HFF-Myc (cell line): ENCODE results near the gene ARL6.

Experiments used
- DNase-seq: peaks from one replicate; pipeline ENCODE4 v3.0.0-alpha.2; 2011; ENCODE audit warnings: low read depth; ENCODE audit errors: extremely low read depth
- H3K4me3 ChIP-seq: replicated peaks from 2 replicates; pipeline ENCODE4 v1.5.1; 2011; ENCODE audit warnings: low read depth, mild to moderate bottlenecking, control low read depth, low read length
- TF ChIP-seq, protein P1 (sequence below): IDR thresholded peaks from 2 replicates; pipeline ENCODE4 v1.5.1; 2012; ENCODE audit warnings: mild to moderate bottlenecking, low read depth, low read length, control low read depth; ENCODE audit errors: missing control alignments

ARL6 gene, protein sequence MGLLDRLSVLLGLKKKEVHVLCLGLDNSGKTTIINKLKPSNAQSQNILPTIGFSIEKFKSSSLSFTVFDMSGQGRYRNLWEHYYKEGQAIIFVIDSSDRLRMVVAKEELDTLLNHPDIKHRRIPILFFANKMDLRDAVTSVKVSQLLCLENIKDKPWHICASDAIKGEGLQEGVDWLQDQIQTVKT

GRCh38 chr3:97764407-97765238 is at the start of gene ARL6:
Gene ARL6, plus strand, starts transcription at chr3:97764758. Its CDS starts 3,350 bp downstream, at chr3:97768108.
- DNase-seq: peak; percentile 55
- H3K4me3 ChIP-seq: peak within 1 kb of the TSS; percentile 86
- TF ChIP-seq, protein P1, sequence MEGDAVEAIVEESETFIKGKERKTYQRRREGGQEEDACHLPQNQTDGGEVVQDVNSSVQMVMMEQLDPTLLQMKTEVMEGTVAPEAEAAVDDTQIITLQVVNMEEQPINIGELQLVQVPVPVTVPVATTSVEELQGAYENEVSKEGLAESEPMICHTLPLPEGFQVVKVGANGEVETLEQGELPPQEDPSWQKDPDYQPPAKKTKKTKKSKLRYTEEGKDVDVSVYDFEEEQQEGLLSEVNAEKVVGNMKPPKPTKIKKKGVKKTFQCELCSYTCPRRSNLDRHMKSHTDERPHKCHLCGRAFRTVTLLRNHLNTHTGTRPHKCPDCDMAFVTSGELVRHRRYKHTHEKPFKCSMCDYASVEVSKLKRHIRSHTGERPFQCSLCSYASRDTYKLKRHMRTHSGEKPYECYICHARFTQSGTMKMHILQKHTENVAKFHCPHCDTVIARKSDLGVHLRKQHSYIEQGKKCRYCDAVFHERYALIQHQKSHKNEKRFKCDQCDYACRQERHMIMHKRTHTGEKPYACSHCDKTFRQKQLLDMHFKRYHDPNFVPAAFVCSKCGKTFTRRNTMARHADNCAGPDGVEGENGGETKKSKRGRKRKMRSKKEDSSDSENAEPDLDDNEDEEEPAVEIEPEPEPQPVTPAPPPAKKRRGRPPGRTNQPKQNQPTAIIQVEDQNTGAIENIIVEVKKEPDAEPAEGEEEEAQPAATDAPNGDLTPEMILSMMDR: no peak

GRCh38 chr3:97719156-97719821 is 45.3 kb upstream of the ARL6 start:
- peak; percentile 17 for DNase-seq
- no peak overlapping the region for H3K4me3 ChIP-seq
- TF ChIP-seq, protein P1: peak; percentile 96

- DNase-seq: no peak
- TF ChIP-seq, protein P1: no peak
- H3K4me3 ChIP-seq: no peak overlapping the region
These were observed 44.1 kb upstream of the ARL6 start for GRCh38 chr3:97720417-97720816.

DNA sequence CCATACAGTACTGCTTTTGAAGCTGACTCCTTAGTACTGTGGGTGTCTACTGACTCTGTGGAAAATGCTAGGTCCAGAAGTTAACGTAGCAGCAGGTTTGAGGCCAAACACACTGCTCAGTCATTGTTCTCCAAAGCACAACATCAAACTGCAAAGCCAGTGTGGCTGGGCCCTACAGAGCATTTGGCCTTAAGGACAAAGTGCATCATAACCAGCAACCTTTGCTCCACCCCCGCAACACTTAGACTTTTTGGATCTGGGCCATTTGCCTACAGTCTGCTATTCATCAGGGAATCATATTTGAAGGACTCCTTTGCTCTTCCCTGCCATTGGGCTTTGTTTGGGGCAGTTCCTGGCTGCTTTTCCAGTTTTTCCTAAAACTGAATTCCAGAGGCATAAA is 43.1 kb upstream of the ARL6 start:
- DNase-seq: no peak
- TF ChIP-seq, protein P1: no peak
- H3K4me3 ChIP-seq: no peak overlapping the region

DNA sequence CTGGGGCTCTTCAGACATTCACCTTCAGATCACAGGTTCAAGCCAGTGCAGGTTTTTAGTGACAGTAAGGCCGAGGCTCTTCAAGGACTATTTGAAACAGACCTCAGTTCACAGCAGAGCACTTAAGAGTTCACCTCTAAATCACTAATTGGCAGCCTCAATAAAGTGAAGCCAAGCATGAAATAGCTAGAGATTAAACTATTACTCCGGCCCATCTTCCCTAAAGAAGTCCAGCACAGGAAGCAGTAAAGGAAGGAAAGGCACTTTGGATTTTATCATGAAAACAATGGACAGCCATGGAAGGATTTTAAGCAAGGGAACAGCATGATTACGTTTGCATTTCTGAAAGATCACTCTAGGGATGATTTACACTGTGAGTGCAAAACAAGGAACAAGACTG is 27.6 kb upstream of the ARL6 start:
- H3K4me3 ChIP-seq: no peak overlapping the region
- no peak for DNase-seq
- TF ChIP-seq, protein P1: no peak

DNA sequence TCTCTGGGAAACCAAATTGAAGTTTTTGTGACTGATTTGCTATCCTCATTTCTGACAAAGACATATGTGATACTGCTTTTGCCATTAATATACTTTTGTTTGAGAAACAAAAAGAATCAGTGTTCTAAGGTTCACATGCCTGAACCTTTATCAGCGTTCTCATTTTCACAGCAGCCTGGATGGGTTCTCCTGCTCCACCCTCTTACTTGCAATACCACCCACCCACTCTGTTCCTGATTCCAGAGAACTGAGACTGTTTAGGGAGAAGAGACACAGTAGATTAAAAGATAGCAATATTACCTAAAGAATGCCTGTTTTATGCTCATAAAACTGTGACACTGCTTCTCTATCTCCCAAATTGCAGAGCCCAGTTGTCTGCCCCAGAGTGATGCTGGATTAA is 25.8 kb upstream of the ARL6 start:
- no peak for DNase-seq
- H3K4me3 ChIP-seq: no peak overlapping the region
- TF ChIP-seq, protein P1: no peak
